WTC11 (cell line): ENCODE results near the gene ZBTB24. TPM values are rescaled to one million over a fixed set of nuclear protein-coding genes. Genes with fewer than 3 reads are reported as not detected.

Experiments
- ATAC-seq: fragments of 200-7000 bp; cut with Tn5 transposase; 2 replicates; pipeline ENCODE4 v1.10.0; 2021; ENCODE audit warnings: mild to moderate bottlenecking, moderate library complexity
- CTCF ChIA-PET: fragments of 300-600 bp; sonication (Branson Sonifier 250); formaldehyde crosslinking; loops from one replicate; lab custom pipeline; 2021; ENCODE audit warnings: antibody characterized with exemption; lab: Charles Lee
- POLR2A ChIA-PET: fragments of 350-600 bp; sonication (Branson Sonifier 250); formaldehyde crosslinking; loops from one replicate; lab custom pipeline; 2021; ENCODE audit warnings: antibody characterized with exemption; lab: Charles Lee
- DNase-seq: peaks from one replicate; pipeline ENCODE4 v3.0.0; 2021; ENCODE audit warnings: low spot score
- H3K27ac Mint-ChIP-seq: 2 replicates; pipeline ENCODE4 v1.8.0; 2021; ENCODE audit warnings: mixed read lengths
- H3K27me3 Mint-ChIP-seq: 2 replicates; pipeline ENCODE4 v1.8.0; 2021; ENCODE audit warnings: low read depth, mild to moderate bottlenecking, moderate library complexity, mixed read lengths
- H3K36me3 Mint-ChIP-seq: 2 replicates; pipeline ENCODE4 v1.8.0; 2021; ENCODE audit warnings: mixed read lengths
- H3K4me1 Mint-ChIP-seq: 2 replicates; pipeline ENCODE4 v1.8.0; 2022; ENCODE audit warnings: mixed read lengths
- H3K4me3 Mint-ChIP-seq: 2 replicates; pipeline ENCODE4 v1.8.0; 2021; ENCODE audit warnings: mild to moderate bottlenecking, moderate library complexity, mixed read lengths
- H3K9me3 Mint-ChIP-seq: 2 replicates; pipeline ENCODE4 v1.8.0; 2021; ENCODE audit warnings: mixed read lengths
- AFF4 ChIP-seq: sonication (generic); formaldehyde crosslinking; IDR thresholded peaks from 2 replicates; pipeline ENCODE4 v1.8.1; 2023; ENCODE audit warnings: mild to moderate bottlenecking, missing genetic modification reagents, borderline replicate concordance
- ATF3 ChIP-seq: sonication (generic); formaldehyde crosslinking; conservative IDR thresholded peaks from 2 replicates; pipeline ENCODE4 v1.8.1; 2022; ENCODE audit warnings: mild to moderate bottlenecking, missing genetic modification reagents
- CDX4 ChIP-seq: fragments of 250-450 bp; sonication (Bioruptor Pico); IDR thresholded peaks from 2 replicates; pipeline ENCODE4 v1.9.0; 2021; ENCODE audit warnings: moderate library complexity, mild to moderate bottlenecking, inconsistent platforms, borderline replicate concordance
- EMX1 ChIP-seq: fragments of 250-450 bp; sonication (Bioruptor Pico); IDR thresholded peaks from 2 replicates; pipeline ENCODE4 v1.8.0; 2021; ENCODE audit warnings: mild to moderate bottlenecking
- FOXJ3 ChIP-seq: sonication (generic); formaldehyde crosslinking; IDR thresholded peaks from 2 replicates; pipeline ENCODE4 v1.9.0; 2021; ENCODE audit warnings: missing genetic modification reagents, mild to moderate bottlenecking, borderline replicate concordance
- GABPB1 ChIP-seq: sonication (generic); formaldehyde crosslinking; IDR thresholded peaks from 2 replicates; pipeline ENCODE4 v1.8.1; 2023; ENCODE audit warnings: mild to moderate bottlenecking, missing genetic modification reagents
- GRHL2 ChIP-seq: fragments of 250-450 bp; sonication (Bioruptor Pico); IDR thresholded peaks from 2 replicates; pipeline ENCODE4 v1.8.0; 2022; ENCODE audit warnings: mild to moderate bottlenecking, moderate library complexity; ENCODE audit not compliant: insufficient replicate concordance, severe bottlenecking
- HMGXB4 ChIP-seq: sonication (generic); formaldehyde crosslinking; IDR thresholded peaks from 2 replicates; pipeline ENCODE4 v1.8.1; 2023; ENCODE audit warnings: mild to moderate bottlenecking, moderate library complexity, missing genetic modification reagents
- MAX ChIP-seq: sonication (generic); formaldehyde crosslinking; IDR thresholded peaks from 2 replicates; pipeline ENCODE4 v1.8.0; 2022; ENCODE audit warnings: mild to moderate bottlenecking, missing genetic modification reagents
- PREB ChIP-seq: sonication (generic); formaldehyde crosslinking; IDR thresholded peaks from 2 replicates; pipeline ENCODE4 v1.8.1; 2022; ENCODE audit warnings: mild to moderate bottlenecking, missing genetic modification reagents, moderate library complexity, borderline replicate concordance
- RORB ChIP-seq: fragments of 250-450 bp; sonication (Bioruptor Pico); IDR thresholded peaks from 2 replicates; pipeline ENCODE4 v1.9.0; 2021; ENCODE audit warnings: mild to moderate bottlenecking
- SOX15 ChIP-seq: fragments of 250-450 bp; sonication (Bioruptor Pico); IDR thresholded peaks from 2 replicates; pipeline ENCODE4 v1.9.0; 2021; ENCODE audit warnings: mild to moderate bottlenecking
- SP1 ChIP-seq: sonication (generic); formaldehyde crosslinking; conservative IDR thresholded peaks from 2 replicates; pipeline ENCODE4 v1.8.1; 2022; ENCODE audit warnings: missing genetic modification reagents
- TCF7 ChIP-seq: sonication (generic); formaldehyde crosslinking; IDR thresholded peaks from 2 replicates; pipeline ENCODE4 v1.8.0; 2022; ENCODE audit warnings: mild to moderate bottlenecking, low read depth, missing genetic modification reagents, moderate library complexity
- TEAD4 ChIP-seq: sonication (generic); formaldehyde crosslinking; IDR thresholded peaks from 2 replicates; pipeline ENCODE4 v1.8.0; 2022; ENCODE audit warnings: mild to moderate bottlenecking, missing genetic modification reagents
- TP53 ChIP-seq: sonication (generic); formaldehyde crosslinking; IDR thresholded peaks from 2 replicates; pipeline ENCODE4 v1.8.1; 2023; ENCODE audit warnings: mild to moderate bottlenecking, missing genetic modification reagents
- ZBTB21 ChIP-seq: sonication (generic); formaldehyde crosslinking; IDR thresholded peaks from 2 replicates; pipeline ENCODE4 v1.8.1; 2023; ENCODE audit warnings: mild to moderate bottlenecking, missing genetic modification reagents, borderline replicate concordance
- ZNF121 ChIP-seq: sonication (generic); formaldehyde crosslinking; IDR thresholded peaks from 2 replicates; pipeline ENCODE4 v1.8.0; 2023; ENCODE audit warnings: missing genetic modification reagents
- ZNF138 ChIP-seq: sonication (generic); formaldehyde crosslinking; conservative IDR thresholded peaks from 2 replicates; pipeline ENCODE4 v1.8.1; 2022; ENCODE audit warnings: mild to moderate bottlenecking, moderate library complexity, missing genetic modification reagents
- total RNA-seq: library from RNA; stranded (reverse); gene quantifications from 3 replicates; pipeline ENCODE4 v1.2.3, GENCODE V29; 2021

Gene ZBTB24
- total RNA-seq, 1 experiment from 2014 or later: 14.7 TPM

- Mint-ChIP-seq H3K4me1 (peaks cover 7% of the 10 kb centered on the region), H3K4me3 (no peak overlapping the region), H3K27ac (no peak overlapping the region), H3K36me3 (peaks cover 91% of the 10 kb centered on the region), H3K9me3 (peaks cover 7% of the 10 kb centered on the region), H3K27me3 (no peaks in the 10 kb centered on the region)
- DNase-seq: no peak
- ChIA-PET POLR2A (interaction anchor here (0.5 kb wide), 1 partner anchor 29 kb away, joined by 3 read pairs; no protein-coding TSS in a partner anchor), CTCF (no interaction called here)
- TF ChIP-seq CDX4 (CRISPR knock-in tag) (no peak), TCF7 (CRISPR knock-in tag) (no peak), TP53 (no peak), MAX (CRISPR knock-in tag) (no peak), HMGXB4 (CRISPR knock-in tag) (no peak), TEAD4 (CRISPR knock-in tag) (no peak), GABPB1 (CRISPR knock-in tag) (no peak), FOXJ3 (CRISPR knock-in tag) (no peak), GRHL2 (CRISPR knock-in tag) (no peak), ZNF121 (CRISPR knock-in tag) (no peak), RORB (CRISPR knock-in tag) (no peak), AFF4 (CRISPR knock-in tag) (no peak), SP1 (CRISPR knock-in tag) (no peak), SOX15 (CRISPR knock-in tag) (no peak), ATF3 (CRISPR knock-in tag) (no peak), ZBTB21 (CRISPR knock-in tag) (no peak), PREB (no peak), ZNF138 (CRISPR knock-in tag) (no peak), EMX1 (no peak)
- no peak for ATAC-seq
Measured at GRCh38 chr6:109466212-109466923, 16.7 kb downstream of the ZBTB24 start.
